GM21786 (cell line): ENCODE results near the gene RTL10.

ENCODE experiments used
- ATAC-seq: cut with Tn5 transposase; IDR thresholded peaks from one replicate; pipeline ENCODE4 v1.9.1; 2021; ENCODE audit not compliant: unreplicated experiment

The RTL10 gene

DNA sequence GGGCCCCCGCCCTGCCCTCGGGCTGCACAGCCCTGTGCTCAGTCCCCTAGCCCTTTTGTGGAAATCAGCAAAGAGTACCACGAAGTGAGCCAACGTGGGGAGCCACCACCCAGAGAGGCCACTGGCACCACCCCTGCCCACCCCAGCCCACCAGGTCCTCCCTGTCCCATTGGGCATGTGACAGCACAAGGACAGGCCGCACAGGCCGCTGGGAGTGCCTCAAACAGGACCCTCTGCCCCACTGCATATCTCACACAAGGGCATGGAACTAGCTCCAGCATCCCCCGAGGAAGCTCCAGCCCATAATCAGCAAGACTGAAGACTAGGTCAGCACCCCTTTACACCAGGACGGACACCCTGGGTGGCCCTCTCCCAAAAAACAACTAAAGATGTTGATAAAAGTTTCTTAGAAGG lies 29.7 kb downstream of the RTL10 start:
- no peak for ATAC-seq

DNA sequence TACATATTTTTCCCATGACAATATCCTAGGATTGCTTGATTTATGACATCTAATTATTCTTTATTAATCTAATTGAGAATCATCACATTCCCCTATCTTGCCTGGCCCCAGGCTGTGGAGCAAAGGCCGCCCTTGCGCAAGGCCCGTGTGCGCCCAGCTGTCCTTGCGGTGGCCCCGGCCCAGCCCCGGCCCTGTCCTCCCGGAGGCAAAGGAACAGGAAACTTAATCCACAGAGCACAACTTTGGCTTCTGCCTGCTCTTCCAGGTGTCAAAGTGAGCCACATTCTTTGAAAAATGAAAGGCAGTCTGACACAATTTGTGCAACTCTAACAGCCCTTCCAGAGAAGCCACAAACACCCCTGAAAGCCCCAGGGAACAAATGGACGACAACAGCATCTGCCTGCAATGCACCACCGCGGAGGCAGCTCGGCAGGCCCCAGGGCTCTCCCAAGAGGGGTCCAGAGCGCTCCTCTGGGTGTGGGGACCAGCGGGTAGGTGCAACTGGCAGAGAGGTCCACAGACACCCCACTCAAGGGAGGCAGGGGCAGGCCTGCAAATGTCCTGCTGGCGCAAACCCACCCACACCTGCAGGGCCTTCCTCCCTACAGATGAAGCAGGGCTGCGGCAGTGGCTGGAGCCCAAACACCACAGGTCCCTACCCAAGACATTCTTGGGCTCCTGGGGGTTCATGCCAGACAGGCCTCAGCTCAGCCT lies 30.3 kb downstream of the RTL10 start:
- no peak for ATAC-seq

GRCh38 chr22:19823902-19824211 lies 30.8 kb downstream of the RTL10 start:
- no peak for ATAC-seq

DNA sequence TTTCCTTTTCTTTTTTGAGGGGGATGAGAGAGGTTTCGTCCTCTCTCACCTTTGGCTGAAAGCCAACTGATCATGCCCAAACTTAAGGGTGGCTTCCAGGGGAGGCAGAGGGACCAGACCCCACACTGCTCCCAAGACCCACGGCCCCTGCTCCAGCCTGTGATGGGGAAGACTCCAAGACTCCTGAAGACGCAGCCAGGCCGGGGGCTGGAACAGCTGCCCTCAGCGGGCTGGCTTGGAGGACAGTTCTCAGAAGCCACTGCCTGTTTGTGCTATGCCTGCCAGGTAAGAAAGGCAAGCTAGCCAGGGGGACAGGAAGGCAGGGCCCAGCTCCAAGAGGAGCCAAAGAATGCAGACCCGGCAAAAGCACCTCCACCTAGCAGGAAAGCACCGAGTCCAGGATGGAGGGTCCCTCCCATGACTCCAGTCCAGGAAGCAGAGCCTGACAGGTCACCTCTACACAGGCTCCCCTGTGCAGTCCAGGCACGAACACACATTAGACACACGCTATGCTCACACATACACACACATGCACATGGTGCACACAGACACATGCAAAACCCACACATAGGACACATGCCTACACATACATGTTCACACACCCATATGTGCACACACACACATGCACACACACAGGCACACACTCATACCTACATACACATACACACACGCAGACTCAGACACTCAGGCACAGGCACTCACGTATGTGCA lies 31.3 kb downstream of the RTL10 start:
- ATAC-seq, result no peak

- ATAC-seq, result no peak
These were observed 32.2 kb downstream of the RTL10 start for GRCh38 chr22:19822301-19823117.

GRCh38 chr22:19821523-19822300 lies 33.0 kb downstream of the RTL10 start:
- ATAC-seq, result no peak

- no peak for ATAC-seq
These were observed 33.7 kb downstream of the RTL10 start for GRCh38 chr22:19820880-19821522.

GRCh38 chr22:19819911-19820879 lies 34.5 kb downstream of the RTL10 start:
- ATAC-seq, result no peak

DNA sequence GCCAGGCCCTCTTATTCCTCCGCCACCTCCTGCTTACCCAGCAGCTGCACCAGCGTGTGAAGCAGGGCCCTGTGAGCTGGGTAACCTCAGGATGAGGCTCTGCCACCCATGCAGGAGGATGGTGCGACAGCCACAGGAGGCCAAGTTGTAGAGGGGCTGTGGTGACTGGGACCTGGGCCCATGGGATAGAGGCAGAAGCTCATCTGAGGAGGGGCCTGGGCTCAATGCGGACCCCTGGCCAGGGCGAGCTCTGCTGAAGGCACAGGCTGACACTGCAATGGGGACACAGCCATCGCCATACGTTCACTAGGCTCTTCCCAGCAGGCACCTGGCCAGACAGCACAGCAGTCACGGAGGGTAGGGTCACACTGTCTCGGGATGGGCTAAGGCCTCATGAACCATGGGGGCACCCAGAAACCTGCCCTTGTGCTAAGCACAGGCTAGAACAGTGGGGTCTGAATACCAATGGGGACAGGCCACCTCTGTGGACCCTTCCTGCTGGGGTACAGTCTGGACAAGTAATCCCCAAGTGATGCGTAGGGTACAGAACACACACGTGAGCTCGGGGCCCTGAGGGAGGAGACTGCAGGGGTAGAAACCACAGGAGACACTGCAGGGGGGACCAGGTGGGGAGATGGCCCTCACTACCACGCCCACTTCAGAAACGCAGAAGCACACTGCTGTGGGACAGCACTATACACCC lies 35.3 kb downstream of the RTL10 start:
- ATAC-seq, result no peak

DNA sequence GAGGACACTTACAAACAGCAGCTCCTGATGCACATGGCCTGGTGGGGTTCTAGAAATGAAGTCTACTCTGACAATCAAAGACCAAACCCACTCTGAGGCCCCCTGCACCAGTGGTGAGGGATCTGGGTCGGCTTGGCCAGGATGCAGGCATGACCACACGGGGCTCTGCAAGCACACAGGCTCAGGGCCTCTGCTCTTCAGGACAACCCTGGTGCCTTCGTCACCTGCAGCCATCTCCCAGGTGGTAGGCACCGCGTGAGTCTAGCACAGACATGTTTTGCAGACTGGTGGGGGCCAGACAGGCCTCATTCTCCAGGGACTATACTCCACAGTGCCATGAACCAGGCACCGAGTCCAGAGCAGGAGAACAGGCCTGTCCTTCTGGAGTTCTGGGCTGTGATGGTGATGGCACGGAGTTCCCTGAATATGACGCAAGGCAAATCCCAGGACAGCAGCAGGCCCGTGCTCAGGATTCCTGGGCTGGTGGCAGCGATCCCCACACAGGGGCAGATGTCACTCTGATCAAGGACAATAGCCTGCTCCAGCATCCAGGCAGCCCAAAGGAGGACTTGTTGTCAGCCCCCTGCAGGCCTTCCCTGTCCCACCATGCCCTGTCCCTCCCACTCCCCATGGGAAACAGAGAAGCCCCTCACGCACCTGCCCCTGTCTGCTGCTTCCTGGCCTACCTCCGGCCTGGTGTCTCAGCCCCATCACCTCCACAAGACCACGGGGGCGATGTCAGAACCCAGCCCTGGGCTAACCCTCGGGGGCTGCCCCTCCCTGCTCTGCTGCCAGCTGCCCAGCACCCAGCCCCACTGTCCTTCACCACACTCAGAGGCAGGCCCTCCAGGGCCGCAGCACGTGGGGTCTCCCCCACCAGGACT lies 36.1 kb downstream of the RTL10 start:
- ATAC-seq, result no peak

DNA sequence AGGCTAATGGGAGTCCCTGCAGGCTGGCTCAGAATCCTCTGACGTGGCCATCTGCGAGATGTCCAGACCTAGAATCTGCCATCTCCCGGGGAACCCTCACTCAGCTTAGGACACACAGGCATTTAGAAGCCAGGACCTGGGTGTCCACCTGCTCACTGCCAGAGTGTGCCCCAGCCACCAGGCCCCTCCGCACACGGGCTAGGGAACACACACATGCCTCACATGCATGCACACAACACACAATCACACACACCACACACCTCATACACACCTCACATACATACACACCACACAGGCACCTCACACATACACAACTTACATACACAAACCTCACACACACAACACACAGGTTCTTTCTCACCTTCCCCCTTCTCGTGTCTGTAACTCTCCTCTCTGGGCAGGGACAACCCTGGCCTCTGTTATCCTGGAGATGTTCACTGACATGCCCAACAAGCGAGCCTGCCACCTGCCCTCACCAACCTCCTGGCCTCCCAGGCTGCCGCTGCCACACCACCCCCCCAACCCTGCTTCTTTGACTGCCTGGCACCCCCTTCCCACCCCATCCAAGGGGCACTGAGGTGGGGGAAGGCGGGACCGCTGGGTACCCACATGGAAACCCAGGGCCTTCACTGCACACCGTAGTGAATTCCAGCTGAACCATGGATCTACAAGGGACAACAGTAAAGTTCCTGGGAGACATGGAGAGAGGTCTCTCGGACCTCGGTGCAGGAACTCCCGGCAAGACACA lies 38.1 kb downstream of the RTL10 start:
- no peak for ATAC-seq

- no peak for ATAC-seq
These were observed 38.8 kb downstream of the RTL10 start for GRCh38 chr22:19815823-19816290.

- ATAC-seq, result no peak
These were observed 39.4 kb downstream of the RTL10 start for GRCh38 chr22:19815093-19815822.

- no peak for ATAC-seq
These were observed 40.2 kb downstream of the RTL10 start for GRCh38 chr22:19814428-19814827.

- no peak for ATAC-seq
These were observed 41.8 kb downstream of the RTL10 start for GRCh38 chr22:19812910-19813309.
